ENCODE data around the gene FRYL.

The FRYL gene

GRCh38 chr4:48815483-48815882, 35.4 kb upstream of the FRYL start:
- no peaks in the 10 kb centered on the region for H3K9me2 ChIP-seq (replicated peaks; ENCODE audit: low read depth, low read length)
- no peaks in the 10 kb centered on the region for H3K27me3 ChIP-seq (ENCODE audit: insufficient read depth, low read length, poor library complexity, severe bottlenecking)
- H3F3A ChIP-seq (ENCODE audit: low read depth) = no peaks in the 10 kb centered on the region
- no peaks in the 10 kb centered on the region for H3K36me3 ChIP-seq (ENCODE audit: insufficient read depth, low read length)
- H3K9me3 ChIP-seq (ENCODE audit: insufficient read depth, low read depth, low read length) = no peaks in the 10 kb centered on the region
- H3K9ac ChIP-seq (ENCODE audit: low read depth, low read length, poor library complexity, severe bottlenecking) = no peak overlapping the region
- no peak for TF ChIP-seq EZH2phosphoT487 (IDR thresholded peaks at IDR 0.05; ENCODE audit: borderline replicate concordance)
- TF ChIP-seq CTCF (conservative IDR thresholded peaks at IDR 0.05; ENCODE audit: low read length) = no peak
- no peaks in the 10 kb centered on the region for H3K79me2 ChIP-seq (ENCODE audit: insufficient read depth, low read length)
- no peaks in the 10 kb centered on the region for H3K4me1 ChIP-seq (ENCODE audit: insufficient read depth, low read length, poor library complexity, severe bottlenecking)
- no peak overlapping the region for H3K4me3 ChIP-seq (ENCODE audit: low read length, poor library complexity, severe bottlenecking)
- peak overlapping the region; percentile 46; the same call in 1 of the 2 replicates for H2AFZ ChIP-seq (ENCODE audit: low read length)
- H4K20me1 ChIP-seq (ENCODE audit: insufficient read depth, low read length, poor library complexity, severe bottlenecking) = no peaks in the 10 kb centered on the region
- peak overlapping the region; percentile 20 for H3K4me2 ChIP-seq (ENCODE audit: low read depth, low read length, poor library complexity, severe bottlenecking)

GRCh38 chr4:48813964-48814363, 33.9 kb upstream of the FRYL start:
- H3K79me2 ChIP-seq (ENCODE audit: insufficient read depth, low read length) = no peaks in the 10 kb centered on the region
- no peaks in the 10 kb centered on the region for H3K9me3 ChIP-seq (ENCODE audit: insufficient read depth, low read depth, low read length)
- no peaks in the 10 kb centered on the region for H3K36me3 ChIP-seq (ENCODE audit: insufficient read depth, low read length)
- H3K27me3 ChIP-seq (ENCODE audit: insufficient read depth, low read length, poor library complexity, severe bottlenecking) = no peaks in the 10 kb centered on the region
- no peak overlapping the region for H3K4me2 ChIP-seq (ENCODE audit: low read depth, low read length, poor library complexity, severe bottlenecking)
- H3F3A ChIP-seq (ENCODE audit: low read depth) = no peaks in the 10 kb centered on the region
- H4K20me1 ChIP-seq (ENCODE audit: insufficient read depth, low read length, poor library complexity, severe bottlenecking) = no peaks in the 10 kb centered on the region
- TF ChIP-seq CTCF (conservative IDR thresholded peaks at IDR 0.05; ENCODE audit: low read length) = no peak
- no peak for TF ChIP-seq EZH2phosphoT487 (IDR thresholded peaks at IDR 0.05; ENCODE audit: borderline replicate concordance)
- no peak overlapping the region for H3K4me3 ChIP-seq (ENCODE audit: low read length, poor library complexity, severe bottlenecking)
- no peaks in the 10 kb centered on the region for H3K4me1 ChIP-seq (ENCODE audit: insufficient read depth, low read length, poor library complexity, severe bottlenecking)
- no peak overlapping the region for H3K9ac ChIP-seq (ENCODE audit: low read depth, low read length, poor library complexity, severe bottlenecking)
- no peak overlapping the region for H2AFZ ChIP-seq (ENCODE audit: low read length)
- H3K9me2 ChIP-seq (replicated peaks; ENCODE audit: low read depth, low read length) = no peaks in the 10 kb centered on the region

GRCh38 chr4:48812866-48813265, 32.8 kb upstream of the FRYL start:
- Histone ChIP-seq H3K9ac (ENCODE audit: low read depth, low read length, poor library complexity, severe bottlenecking) (no peak overlapping the region), H3K9me2 (replicated peaks; ENCODE audit: low read depth, low read length) (no peaks in the 10 kb centered on the region), H3K4me3 (ENCODE audit: low read length, poor library complexity, severe bottlenecking) (no peak overlapping the region), H3K9me3 (ENCODE audit: insufficient read depth, low read depth, low read length) (no peaks in the 10 kb centered on the region), H2AFZ (ENCODE audit: low read length) (no peak overlapping the region), H3K36me3 (ENCODE audit: insufficient read depth, low read length) (no peaks in the 10 kb centered on the region), H3F3A (ENCODE audit: low read depth) (no peaks in the 10 kb centered on the region), H4K20me1 (ENCODE audit: insufficient read depth, low read length, poor library complexity, severe bottlenecking) (no peaks in the 10 kb centered on the region), H3K27me3 (ENCODE audit: insufficient read depth, low read length, poor library complexity, severe bottlenecking) (no peaks in the 10 kb centered on the region), H3K4me1 (ENCODE audit: insufficient read depth, low read length, poor library complexity, severe bottlenecking) (no peaks in the 10 kb centered on the region), H3K79me2 (ENCODE audit: insufficient read depth, low read length) (no peaks in the 10 kb centered on the region), H3K4me2 (ENCODE audit: low read depth, low read length, poor library complexity, severe bottlenecking) (no peak overlapping the region)
- TF ChIP-seq CTCF (conservative IDR thresholded peaks at IDR 0.05; ENCODE audit: low read length) (no peak), EZH2phosphoT487 (IDR thresholded peaks at IDR 0.05; ENCODE audit: borderline replicate concordance) (no peak)

All from Loucy (cell line).